T-cell (primary cell): ENCODE measurements around the gene SNX25. TPM values are rescaled to one million over a fixed set of nuclear protein-coding genes. Genes with fewer than 3 reads are reported as not detected.

ENCODE experiments used
- ATAC-seq, 4 experiments: fragments of 200-7000 bp in 3 of 4; fragments of 150-1000 bp in 1 of 4; cut with Tn5 transposase; replicated peaks in 1 of 4; 1 replicate in 3 of 4; 2 replicates in 1 of 4; pipeline ENCODE4 v1.10.0; 2021; ENCODE audit warnings: moderate library complexity in 3 of 4, mild to moderate bottlenecking in 2 of 4, moderate number of reproducible peaks in 1 of 4
- CTCF ChIA-PET, 2 donors: fragments of 300-600 bp; sonication (Branson Sonifier 250); formaldehyde crosslinking; loops; one replicate each; lab custom pipeline; 2022; ENCODE audit warnings: antibody characterized with exemption in 2 of 2; lab: Charles Lee
- POLR2A ChIA-PET, 2 donors: fragments of 300-600 bp; sonication (Branson Sonifier 250); formaldehyde crosslinking; loops; one replicate each; lab custom pipeline; 2022; ENCODE audit warnings: antibody characterized with exemption in 2 of 2; lab: Charles Lee
- DNase-seq, 35 experiments: peaks; one replicate each; pipeline versions ENCODE4 v3.0.0 to v3.0.0-alpha.2; 2013 to 2023
- H3K27ac ChIP-seq: one replicate; pipeline ENCODE4 v1.5.1; 2013; ENCODE audit warnings: low read length
- H3K27me3 ChIP-seq, 2 experiments: replicated peaks in 1 of 2; 1 replicate in 1 of 2; 2 replicates in 1 of 2; pipeline versions ENCODE4 v1.6.1 to v1.7.0; 2013; ENCODE audit warnings: low read length in 1 of 2, mixed read lengths in 1 of 2; ENCODE audit not compliant: control insufficient read depth in 2 of 2, insufficient read depth in 2 of 2; ENCODE audit errors: extremely low read depth in 1 of 2
- H3K36me3 ChIP-seq, 2 donors: 1 replicate in 1 of 2; 2 replicates in 1 of 2; pipeline versions ENCODE4 v1.6.1 to v1.7.0; 2013; ENCODE audit warnings: low read length in 1 of 2; ENCODE audit not compliant: control insufficient read depth in 2 of 2, insufficient read depth in 1 of 2; ENCODE audit errors: extremely low read depth in 1 of 2
- H3K4me1 ChIP-seq, 2 experiments: 1 replicate in 1 of 2; 2 replicates in 1 of 2; pipeline versions ENCODE4 v1.6.1 to v1.7.0; 2013; ENCODE audit warnings: low read length in 2 of 2, mixed read lengths in 1 of 2; ENCODE audit not compliant: insufficient read depth in 2 of 2, control insufficient read depth in 1 of 2; ENCODE audit errors: extremely low read depth in 1 of 2
- H3K4me3 ChIP-seq, 2 donors: 1 replicate in 1 of 2; 2 replicates in 1 of 2; pipeline versions ENCODE4 v1.5.1 to v1.7.0; 2013; ENCODE audit warnings: mild to moderate bottlenecking in 2 of 2, low read length in 1 of 2, moderate library complexity in 1 of 2; ENCODE audit not compliant: control insufficient read depth in 1 of 2; ENCODE audit errors: extremely low read depth in 1 of 2
- H3K9me3 ChIP-seq: 2 replicates; pipeline ENCODE4 v1.7.0; 2013
- H3K27ac Mint-ChIP-seq, 2 donors: one replicate each; pipeline ENCODE4 v1.8.0; 2020 to 2021; ENCODE audit warnings: mild to moderate bottlenecking in 2 of 2, mixed read lengths in 2 of 2
- H3K27me3 Mint-ChIP-seq, 2 donors: one replicate each; pipeline ENCODE4 v1.8.0; 2021 to 2022; ENCODE audit warnings: mixed read lengths in 2 of 2
- H3K36me3 Mint-ChIP-seq: one replicate; pipeline ENCODE4 v1.8.0; 2021; ENCODE audit warnings: mixed read lengths
- H3K4me1 Mint-ChIP-seq, 3 donors: one replicate each; pipeline ENCODE4 v1.8.0; 2020 to 2022; ENCODE audit warnings: mixed read lengths in 3 of 3, mild to moderate bottlenecking in 1 of 3
- H3K4me3 Mint-ChIP-seq, 3 donors: one replicate each; pipeline ENCODE4 v1.8.0; 2020 to 2022; ENCODE audit warnings: mild to moderate bottlenecking in 3 of 3, mixed read lengths in 3 of 3, moderate library complexity in 3 of 3
- H3K9me3 Mint-ChIP-seq, 3 donors: one replicate each; pipeline ENCODE4 v1.8.0; 2020 to 2022; ENCODE audit warnings: mixed read lengths in 3 of 3
- WGBS: methylation state at CpG from one replicate; pipeline ENCODE4 v1.1.5; 2013; ENCODE audit warnings: missing lambda C conversion rate; ENCODE audit not compliant: insufficient coverage; 5-methylcytosine and 5-hydroxymethylcytosine counted together
- total RNA-seq, 35 experiments: library from RNA in 6 of 35; stranded (reverse) in 6 of 35; fragments of 120-200 nt in 1 of 35; gene quantifications; one replicate each; pipeline versions ENCODE4 v1.2.1 to v1.2.4 and lab custom pipeline; 2013 to 2026

SNX25 gene
- total RNA-seq (10 to 100 TPM; 14.0 to 19.3 (median 16.4) TPM), total RNA-seq (lab: John Stamatoyannopoulos, UW) (18.4 to 75.6 (median 29.2) reads per million in 29 experiments)
- total RNA-seq (2013), result 19.1 TPM

DNA sequence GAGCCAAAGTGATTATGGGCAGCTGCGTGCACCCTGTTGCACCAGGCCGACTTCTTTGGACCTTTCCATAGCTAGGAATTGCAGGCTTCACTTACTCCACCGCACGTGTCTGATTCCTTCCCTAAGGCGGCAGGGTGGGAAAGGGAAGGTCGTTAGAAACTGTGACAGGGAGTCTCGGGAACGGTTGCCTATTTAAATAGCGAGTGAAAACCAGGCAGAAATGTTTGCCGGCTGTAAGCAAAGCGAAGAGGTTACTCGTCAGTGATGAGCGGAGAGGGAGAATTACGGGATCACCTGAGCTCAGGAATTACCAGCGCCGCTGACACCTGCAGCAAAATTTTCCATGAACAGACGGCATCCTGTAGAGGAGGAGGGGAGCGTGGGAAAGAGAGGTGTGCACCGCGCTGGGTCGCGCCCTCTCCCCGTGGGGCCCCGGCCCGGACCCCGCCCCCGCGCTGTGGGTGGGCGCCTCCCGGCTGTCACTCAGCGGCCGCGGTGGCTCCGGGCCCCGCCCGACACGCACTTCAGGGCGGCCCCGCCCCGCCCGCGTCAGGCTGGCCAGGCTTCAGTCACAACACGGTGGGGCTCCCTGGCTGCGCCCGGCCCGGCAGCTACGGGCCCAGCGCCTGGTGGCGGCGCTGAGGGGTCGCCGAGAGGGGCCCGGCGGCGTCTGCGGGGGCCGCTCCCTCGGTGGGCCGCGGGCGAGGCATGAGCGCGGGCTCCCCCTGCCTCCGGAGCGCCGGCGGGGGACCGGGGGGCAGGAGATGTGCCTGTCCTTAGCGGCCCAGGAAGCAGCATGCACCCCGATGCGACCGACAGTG, at the start of gene SNX25:
TSS of gene SNX25 (plus strand) at position 568 of the 821 bp plus-strand sequence. CDS start at position 797, 229 bp downstream.
- Mint-ChIP-seq H3K27me3 (no peaks in the 10 kb centered on the region), H3K4me1 (peaks cover 35 to 55% (median 48%) of the 10 kb centered on the region in 3 donors), H3K36me3 (no peaks in the 10 kb centered on the region), H3K4me3 (peak within 1 kb of the TSS; percentile 86 to 96 (median 93)), H3K9me3 (no peaks in the 10 kb centered on the region), H3K27ac (peak within 1 kb of the TSS; percentile 67 to 84)
- POLR2A ChIA-PET, result interaction anchor here in 1 of 2 donors (0.9 to 1.7 kb wide), 3 partner anchors 14 to 186 kb away, joined by 3 to 5 read pairs (median 4); partner anchors contain the start of gene LRP2BP
- CTCF ChIA-PET, result interaction anchor here (0.6 to 2.0 kb wide), 5 partner anchors 10 to 186 kb away, joined by 3 to 7 read pairs (median 3); no protein-coding TSS in a partner anchor
- Histone ChIP-seq H3K9me3 (no peaks in the 10 kb centered on the region), H3K36me3 (no peaks in the 10 kb centered on the region), H3K4me1 (peaks cover 16 to 27% of the 10 kb centered on the region in 2 experiments), H3K27ac (peak within 1 kb of the TSS; percentile 35), H3K4me3 (peak within 1 kb of the TSS; percentile 61 to 79), H3K27me3 (peaks cover 0 to 7% of the 10 kb centered on the region in 2 experiments)
- peak; percentile 64 to 89 (median 79) for DNase-seq
- under 1% methylated on average over 65 of the region's 72 CpGs for WGBS
- peak; percentile 92 to 93 (median 92) for ATAC-seq

DNA sequence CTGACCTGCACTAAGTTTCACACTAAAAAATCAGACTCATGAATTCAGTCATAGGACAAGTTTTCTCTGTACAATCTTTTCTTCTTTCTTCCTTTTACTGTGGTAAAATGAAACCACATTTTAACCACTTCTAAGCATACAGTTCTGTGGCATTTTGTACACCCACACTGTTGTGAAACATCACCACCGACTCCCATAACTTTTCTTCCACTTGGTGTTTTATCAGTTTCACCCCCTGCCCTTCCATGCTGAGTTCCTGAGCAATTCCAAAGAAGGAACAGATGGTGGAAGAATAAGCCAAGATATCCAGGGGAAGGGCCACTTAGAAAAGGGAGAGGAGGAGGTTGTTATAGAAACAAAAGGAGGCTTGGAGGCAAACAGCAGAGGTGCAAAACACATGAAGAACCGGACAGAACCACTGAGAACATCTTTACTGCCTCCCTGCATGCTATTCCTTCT, 43.8 kb upstream of the SNX25 start:
- peaks cover 50% of the 10 kb centered on the region for H3K36me3 Mint-ChIP-seq
- no CpG with 5 or more reads among the region's 2 CpGs for WGBS

DNA sequence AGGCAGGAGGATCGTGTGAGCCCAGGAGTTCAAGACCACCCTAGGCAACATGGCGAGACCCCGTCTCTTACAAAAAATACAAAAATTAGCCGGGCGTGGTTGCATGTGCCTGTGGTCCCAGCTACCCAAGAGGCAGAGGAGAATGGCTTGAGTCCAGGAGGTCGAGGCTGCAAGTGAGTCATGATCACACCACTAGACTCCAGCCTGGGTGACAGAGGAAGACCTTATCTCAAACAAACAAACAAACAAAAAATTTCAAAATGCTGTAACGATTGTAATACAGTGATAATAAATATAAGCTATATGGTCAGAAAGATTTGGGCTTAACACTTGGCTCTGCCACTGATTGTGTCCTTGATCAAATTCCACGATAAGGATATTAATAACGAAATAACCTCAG, 42.2 kb upstream of the SNX25 start:
- no peak overlapping the region for H3K4me3 ChIP-seq
- Mint-ChIP-seq H3K27me3 (peaks cover 1 to 4% of the 10 kb centered on the region in 2 donors), H3K27ac (no peak overlapping the region), H3K36me3 (peaks cover 47% of the 10 kb centered on the region), H3K9me3 (no peaks in the 10 kb centered on the region), H3K4me1 (peaks cover 21 to 28% (median 24%) of the 10 kb centered on the region in 3 donors), H3K4me3 (no peak overlapping the region)
- peaks cover 12 to 14% of the 10 kb centered on the region in 2 experiments for H3K4me1 ChIP-seq
- CTCF ChIA-PET, result interaction anchor here in 1 of 2 donors (1.0 kb wide), 1 partner anchor 17 kb away, joined by 6 read pairs; no protein-coding TSS in a partner anchor
- DNase-seq (no peak), ATAC-seq (no peak)
- peaks cover 0 to 2% of the 10 kb centered on the region in 2 experiments for H3K27me3 ChIP-seq
- H3K9me3 ChIP-seq, result no peaks in the 10 kb centered on the region
- POLR2A ChIA-PET, result interaction anchor here in 1 of 2 donors (0.6 to 1.2 kb wide), 2 partner anchors 108 to 693 kb away, joined by 3 read pairs; partner anchors contain the start of gene IRF2
- H3K36me3 ChIP-seq, result peaks cover 18 to 38% of the 10 kb centered on the region in 2 donors
- no peak overlapping the region for H3K27ac ChIP-seq
- 100% methylated on average over 3 of the region's 9 CpGs for WGBS

More for the DNA sequence above, 43.8 kb upstream of the SNX25 start:
- peaks cover 0 to 2% of the 10 kb centered on the region in 2 experiments for H3K27me3 ChIP-seq
- ChIA-PET CTCF (interaction anchor here (1.0 to 1.5 kb wide), 4 partner anchors 18 to 31 kb away, joined by 3 read pairs; no protein-coding TSS in a partner anchor), POLR2A (no interaction called here)
- peaks cover 11 to 50% of the 10 kb centered on the region in 2 donors for H3K36me3 ChIP-seq
- no peak overlapping the region for H3K4me3 ChIP-seq
- no peaks in the 10 kb centered on the region for H3K9me3 Mint-ChIP-seq
- H3K4me3 Mint-ChIP-seq, result peak overlapping the region; percentile 4 to 62 (median 8)
- no peak overlapping the region for H3K27ac Mint-ChIP-seq
- peaks cover 1 to 4% of the 10 kb centered on the region in 2 donors for H3K27me3 Mint-ChIP-seq
- peaks cover 12 to 14% of the 10 kb centered on the region in 2 experiments for H3K4me1 ChIP-seq
- H3K9me3 ChIP-seq, result no peaks in the 10 kb centered on the region
- peak in 4 of 35 experiments; percentile 4 to 69 (median 12) for DNase-seq
- peaks cover 21 to 25% (median 23%) of the 10 kb centered on the region in 3 donors for H3K4me1 Mint-ChIP-seq
- no peak overlapping the region for H3K27ac ChIP-seq
- ATAC-seq, result peak; percentile 75 to 98 (median 88)

DNA sequence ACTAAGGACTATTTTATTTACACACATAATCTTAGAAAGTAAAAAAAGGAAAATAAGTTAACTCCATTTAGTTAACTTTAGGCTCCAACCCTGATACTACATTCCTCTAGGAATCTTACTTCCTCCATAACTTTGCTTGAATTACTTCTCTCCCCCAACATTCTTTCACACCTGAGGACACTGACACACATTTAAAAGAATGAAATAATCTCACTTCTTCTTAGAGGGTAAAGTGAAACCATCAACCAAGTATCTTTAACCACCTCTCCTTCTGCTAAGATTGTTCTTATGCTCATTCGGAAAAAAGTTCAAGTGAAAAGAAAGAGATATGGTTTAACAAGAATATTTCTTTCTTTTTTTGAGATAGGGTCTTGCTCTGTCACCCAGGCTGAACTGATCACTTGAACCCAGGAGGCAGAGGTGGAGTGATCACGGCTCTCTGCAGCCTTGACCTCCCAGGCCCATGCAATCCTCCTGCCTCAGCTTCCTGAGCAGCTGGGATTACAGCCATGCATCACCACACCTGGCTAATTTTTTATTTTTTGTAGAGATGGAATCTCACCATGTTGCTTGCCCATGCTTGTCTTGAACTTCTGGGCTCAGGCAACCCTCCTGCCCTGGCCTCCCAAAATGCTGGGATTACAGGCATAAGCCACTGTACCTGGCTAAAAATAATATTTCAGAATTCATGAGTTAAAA, 37.9 kb upstream of the SNX25 start:
- ATAC-seq (no peak), DNase-seq (no peak)
- Histone ChIP-seq H3K27me3 (peaks cover 0 to 2% of the 10 kb centered on the region in 2 experiments), H3K4me1 (peaks cover under 1 to 4% of the 10 kb centered on the region in 2 experiments), H3K9me3 (no peaks in the 10 kb centered on the region), H3K27ac (no peak overlapping the region), H3K36me3 (peaks cover 17 to 37% of the 10 kb centered on the region in 2 donors), H3K4me3 (no peak overlapping the region)
- H3K4me1 Mint-ChIP-seq, result peaks cover 7 to 15% (median 11%) of the 10 kb centered on the region in 3 donors
- ChIA-PET POLR2A (interaction anchor here in 1 of 2 donors (0.7 kb wide), 2 partner anchors 209 to 664 kb away, joined by 9 to 10 read pairs; no protein-coding TSS in a partner anchor), CTCF (interaction anchor here in 1 of 2 donors (0.5 to 0.8 kb wide), 2 partner anchors 12 to 427 kb away, joined by 3 to 6 read pairs; no protein-coding TSS in a partner anchor)
- peaks cover 60% of the 10 kb centered on the region for H3K36me3 Mint-ChIP-seq
- H3K4me3 Mint-ChIP-seq, result no peak overlapping the region
- peaks cover 0 to 4% of the 10 kb centered on the region in 2 donors for H3K27me3 Mint-ChIP-seq
- no peak overlapping the region for H3K27ac Mint-ChIP-seq
- 100% methylated on average over 1 of the region's 2 CpGs for WGBS
- no peaks in the 10 kb centered on the region for H3K9me3 Mint-ChIP-seq

DNA sequence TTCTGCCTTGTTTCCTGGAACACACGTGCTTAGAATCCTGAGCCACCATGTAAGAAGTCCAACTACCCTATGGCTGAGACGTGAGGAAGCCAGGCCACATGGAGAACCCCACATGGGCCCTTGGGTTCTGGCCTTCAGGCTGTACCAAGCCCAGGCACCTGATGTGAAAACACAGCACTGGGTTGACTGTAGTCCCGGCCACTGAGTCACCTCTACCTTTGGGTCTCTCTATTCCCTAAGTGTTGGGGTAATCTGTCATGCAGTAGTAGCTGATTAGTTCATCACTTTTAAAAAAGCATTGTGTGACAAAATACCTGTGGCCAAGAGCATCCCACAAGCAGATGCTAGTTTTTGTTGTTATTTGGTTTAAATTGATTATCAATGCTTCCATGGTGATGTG, 29.9 kb upstream of the SNX25 start:
- H3K27ac Mint-ChIP-seq, result no peak overlapping the region
- H3K4me1 ChIP-seq, result peaks cover 0 to 3% of the 10 kb centered on the region in 2 experiments
- peaks cover 17 to 34% (median 19%) of the 10 kb centered on the region in 3 donors for H3K4me1 Mint-ChIP-seq
- H3K27me3 Mint-ChIP-seq, result no peaks in the 10 kb centered on the region
- H3K27ac ChIP-seq, result no peak overlapping the region
- H3K9me3 Mint-ChIP-seq, result no peaks in the 10 kb centered on the region
- no peak for ATAC-seq
- no peaks in the 10 kb centered on the region for H3K27me3 ChIP-seq
- no peak overlapping the region for H3K4me3 ChIP-seq
- no peak for DNase-seq
- H3K9me3 ChIP-seq, result no peaks in the 10 kb centered on the region
- POLR2A ChIA-PET, result no interaction called here
- no peak overlapping the region for H3K4me3 Mint-ChIP-seq
- H3K36me3 Mint-ChIP-seq, result peaks cover 22% of the 10 kb centered on the region
- CTCF ChIA-PET, result interaction anchor here in 1 of 2 donors (0.6 kb wide), 1 partner anchor 121 kb away, joined by 3 read pairs; no protein-coding TSS in a partner anchor
- WGBS, result 85% methylated on average over 2 of the region's 3 CpGs
- H3K36me3 ChIP-seq, result peaks cover 0 to 10% of the 10 kb centered on the region in 2 donors
